ENCODE measurements around the gene SCAMP3. TPM values are rescaled to one million over a fixed set of nuclear protein-coding genes. Genes with fewer than 3 reads are reported as not detected.

SCAMP3 gene
- polyA plus RNA-seq, 1 donor from 2014 or later, result 34.6 TPM

GRCh38 chr1:155266553-155266952 is 4.4 kb upstream of the SCAMP3 start:
- TF ChIP-seq TAF1 (IDR thresholded peaks at IDR 0.05; ENCODE audit: low read depth), result no peak
- TF ChIP-seq EP300 (conservative IDR thresholded peaks at IDR 0.05; ENCODE audit: poor library complexity, severe bottlenecking), result no peak
- no peak for TF ChIP-seq MXI1 (conservative IDR thresholded peaks at IDR 0.05; ENCODE audit: poor library complexity, severe bottlenecking)
- TF ChIP-seq EZH2 (IDR thresholded peaks at IDR 0.05; ENCODE audit: borderline replicate concordance, insufficient read depth, low read length, poor library complexity, severe bottlenecking), result no peak
- TF ChIP-seq RAD21 (conservative IDR thresholded peaks at IDR 0.05), result no peak
- no peak for TF ChIP-seq CTCF (IDR thresholded peaks at IDR 0.05; ENCODE audit: poor library complexity, severe bottlenecking)
- no peak for TF ChIP-seq POLR2AphosphoS5 (IDR thresholded peaks at IDR 0.05)
- TF ChIP-seq SMC3 (conservative IDR thresholded peaks at IDR 0.05; ENCODE audit: poor library complexity), result no peak
- TF ChIP-seq REST (IDR thresholded peaks at IDR 0.05; ENCODE audit: borderline replicate concordance), result no peak
- no peaks in the 10 kb centered on the region for H3K36me3 ChIP-seq (ENCODE audit: insufficient read depth, low read length)

GRCh38 chr1:155263067-155263466 is 907 bp upstream of the SCAMP3 start:
- Histone ChIP-seq H3K9me2 (ENCODE audit: insufficient read depth, low read length) (no peaks in the 10 kb centered on the region), H3K9ac (ENCODE audit: low read length) (no peak overlapping the region), H3K4me3 (ENCODE audit: low read length) (no peak overlapping the region), H3K9me3 (ENCODE audit: low read length) (no peaks in the 10 kb centered on the region), H3K27ac (ENCODE audit: low read length) (no peak overlapping the region), H3K4me2 (ENCODE audit: low read length) (no peak overlapping the region), H3K79me2 (replicated peaks; ENCODE audit: insufficient read depth, low read length) (peaks cover 16% of the 10 kb centered on the region), H2AFZ (ENCODE audit: low read depth, low read length) (no peak overlapping the region), H3K27me3 (ENCODE audit: insufficient read depth, low read depth, low read length) (no peaks in the 10 kb centered on the region), H3F3A (ENCODE audit: insufficient read depth, low read length, poor library complexity, severe bottlenecking) (peaks cover 4% of the 10 kb centered on the region), H3K36me3 (ENCODE audit: insufficient read depth, low read length) (no peaks in the 10 kb centered on the region), H4K20me1 (ENCODE audit: insufficient read depth) (no peaks in the 10 kb centered on the region)
- TF ChIP-seq CTCF (IDR thresholded peaks at IDR 0.05; ENCODE audit: poor library complexity, severe bottlenecking), result no peak
- TF ChIP-seq MXI1 (conservative IDR thresholded peaks at IDR 0.05; ENCODE audit: poor library complexity, severe bottlenecking), result no peak
- TF ChIP-seq POLR2AphosphoS5 (IDR thresholded peaks at IDR 0.05), result no peak
- TF ChIP-seq RAD21 (conservative IDR thresholded peaks at IDR 0.05), result no peak
- TF ChIP-seq TAF1 (IDR thresholded peaks at IDR 0.05; ENCODE audit: low read depth), result no peak

More at GRCh38 chr1:155266553-155266952, 4.4 kb upstream of the SCAMP3 start:
- Histone ChIP-seq H2AFZ (ENCODE audit: low read depth, low read length) (no peak overlapping the region), H3K4me3 (ENCODE audit: low read length) (no peak overlapping the region), H4K20me1 (ENCODE audit: insufficient read depth) (peaks cover under 1% of the 10 kb centered on the region), H3K27ac (ENCODE audit: low read length) (no peak overlapping the region), H3K4me2 (ENCODE audit: low read length) (no peak overlapping the region), H3K9me2 (ENCODE audit: insufficient read depth, low read length) (no peaks in the 10 kb centered on the region), H3K9me3 (ENCODE audit: low read length) (no peaks in the 10 kb centered on the region), H3F3A (ENCODE audit: insufficient read depth, low read length, poor library complexity, severe bottlenecking) (peaks cover 4% of the 10 kb centered on the region), H3K79me2 (replicated peaks; ENCODE audit: insufficient read depth, low read length) (peaks cover 10% of the 10 kb centered on the region), H3K9ac (ENCODE audit: low read length) (no peak overlapping the region), H3K27me3 (ENCODE audit: insufficient read depth, low read depth, low read length) (no peaks in the 10 kb centered on the region)
